ENCODE measurements around the gene PTPN11.
A peak's percentile ranks its signal among the peaks of the same experiment; 100 is the strongest.
"Not testable (repeated sequence)": the region's sequence is repeated elsewhere in the genome, so short reads cannot be mapped to it uniquely, and the experiment has no call there.

The PTPN11 gene

DNA sequence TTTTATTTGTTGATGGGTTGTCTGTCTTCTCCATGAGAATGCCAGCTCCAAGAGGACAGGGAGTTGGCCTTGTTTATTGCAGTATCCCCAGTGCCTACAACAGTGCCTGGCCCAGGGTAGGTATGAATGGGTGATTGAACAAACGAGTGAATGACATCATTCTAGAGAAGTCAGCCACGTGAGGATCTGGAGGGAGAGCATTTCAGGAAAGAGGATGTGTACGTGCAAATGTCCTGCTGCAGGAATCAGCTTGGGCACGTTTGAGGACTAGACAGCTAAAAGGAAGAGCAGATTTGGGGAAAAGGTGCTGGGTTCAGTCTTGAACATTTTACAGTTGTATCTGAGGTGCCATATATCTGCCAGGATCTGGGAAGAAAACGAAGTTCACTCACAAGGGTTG is 97.1 kb downstream of the PTPN11 start:
- no peak for DNase-seq (ENCODE audit: low read depth)
- TF ChIP-seq CTCF (conservative IDR thresholded peaks at IDR 0.05; ENCODE audit: low read length) = no peak
- no peak overlapping the region for H3K4me3 ChIP-seq (ENCODE audit: low read length)

DNA sequence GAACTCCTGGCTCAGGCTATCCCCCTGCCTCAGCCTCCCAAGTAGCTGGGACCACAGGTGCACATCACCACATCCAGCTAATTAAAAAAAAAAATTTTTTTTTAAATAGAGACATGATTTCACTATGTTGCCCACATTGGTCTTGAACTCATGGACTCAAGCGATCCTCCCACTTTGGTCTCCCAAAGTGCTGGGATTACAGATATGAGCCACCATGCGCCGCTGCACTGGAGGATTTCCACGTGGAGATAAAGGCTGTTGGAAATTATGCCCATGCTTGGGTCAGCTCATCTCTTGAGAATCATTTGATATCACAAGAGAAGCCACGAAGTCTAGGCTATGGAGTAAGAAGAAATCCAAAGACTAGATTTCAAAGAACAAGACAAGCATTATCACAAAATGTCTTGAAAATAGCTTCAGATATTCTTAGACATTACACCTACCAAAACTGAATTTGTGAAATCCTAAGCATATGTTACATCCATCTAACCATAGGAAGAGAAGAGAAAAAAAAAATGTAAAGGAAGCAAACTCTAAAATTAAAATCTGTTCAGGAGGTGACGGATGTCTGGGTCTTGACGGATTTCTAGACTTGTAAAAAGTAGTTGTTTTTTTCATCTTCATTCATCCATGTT is 99.1 kb downstream of the PTPN11 start:
- no peak overlapping the region for H3K4me3 ChIP-seq (ENCODE audit: low read length)
- TF ChIP-seq CTCF (conservative IDR thresholded peaks at IDR 0.05; ENCODE audit: low read length) = no peak
- DNase-seq (ENCODE audit: low read depth) = no peak

DNA sequence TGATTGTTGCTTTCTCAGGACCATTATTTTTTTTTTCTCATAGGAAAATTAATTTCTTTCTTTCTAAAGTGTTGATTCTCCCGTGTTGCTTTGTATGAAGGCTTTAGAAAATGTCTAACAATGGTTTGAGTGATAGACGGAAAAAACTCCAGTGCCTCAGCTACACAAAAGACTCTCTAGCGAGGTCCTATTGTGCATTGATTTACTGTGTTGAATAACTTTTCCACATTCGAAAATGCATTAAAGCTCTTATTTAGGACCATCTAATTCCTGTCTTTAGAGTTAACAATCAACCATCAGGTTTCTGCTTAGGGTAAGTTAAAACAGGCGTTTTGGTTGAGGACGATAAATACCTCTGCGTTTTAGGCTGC is 99.6 kb downstream of the PTPN11 start:
- H3K4me3 ChIP-seq (ENCODE audit: low read length) = no peak overlapping the region
- DNase-seq (ENCODE audit: low read depth) = no peak
- no peak for TF ChIP-seq CTCF (conservative IDR thresholded peaks at IDR 0.05; ENCODE audit: low read length)

- not testable (repeated sequence) for H3K4me3 ChIP-seq (ENCODE audit: low read length); DNase-seq (ENCODE audit: low read depth)
Observed at GRCh38 chr12:112519841-112520340, 101.1 kb downstream of the PTPN11 start.

- H3K4me3 ChIP-seq (ENCODE audit: low read length) = no peak overlapping the region
- TF ChIP-seq CTCF (conservative IDR thresholded peaks at IDR 0.05; ENCODE audit: low read length) = no peak
- no peak for DNase-seq (ENCODE audit: low read depth)
Observed at GRCh38 chr12:112523856-112524255, 105.1 kb downstream of the PTPN11 start.

DNA sequence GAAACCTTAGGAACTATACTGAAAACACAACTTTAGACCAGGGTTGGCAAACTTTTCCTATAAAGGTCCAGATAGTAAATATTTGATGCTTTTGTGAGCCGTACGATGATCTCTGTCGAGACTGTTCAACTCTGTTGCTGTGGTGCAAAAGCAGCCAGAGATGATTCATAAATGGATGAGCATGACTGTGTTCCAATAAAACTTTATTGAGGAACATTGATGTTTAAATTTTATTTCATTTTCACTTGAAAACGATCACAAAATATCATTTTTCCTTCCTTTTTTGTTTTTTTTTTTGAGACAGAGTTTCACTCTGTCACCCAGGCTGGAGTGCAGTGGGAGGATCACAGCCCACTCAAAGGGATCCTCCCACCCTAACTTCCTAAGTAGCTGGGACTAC is 105.5 kb downstream of the PTPN11 start:
- no peak for DNase-seq (ENCODE audit: low read depth)
- no peak overlapping the region for H3K4me3 ChIP-seq (ENCODE audit: low read length)
- TF ChIP-seq CTCF (conservative IDR thresholded peaks at IDR 0.05; ENCODE audit: low read length) = no peak

- peak; percentile 7 for DNase-seq (ENCODE audit: low read depth)
- H3K4me3 ChIP-seq (ENCODE audit: low read length) = no peak overlapping the region
- TF ChIP-seq CTCF (conservative IDR thresholded peaks at IDR 0.05; ENCODE audit: low read length) = no peak
Observed at GRCh38 chr12:112524676-112525425, 106.1 kb downstream of the PTPN11 start.
